ENCODE data around the gene FGF11.

DNA sequence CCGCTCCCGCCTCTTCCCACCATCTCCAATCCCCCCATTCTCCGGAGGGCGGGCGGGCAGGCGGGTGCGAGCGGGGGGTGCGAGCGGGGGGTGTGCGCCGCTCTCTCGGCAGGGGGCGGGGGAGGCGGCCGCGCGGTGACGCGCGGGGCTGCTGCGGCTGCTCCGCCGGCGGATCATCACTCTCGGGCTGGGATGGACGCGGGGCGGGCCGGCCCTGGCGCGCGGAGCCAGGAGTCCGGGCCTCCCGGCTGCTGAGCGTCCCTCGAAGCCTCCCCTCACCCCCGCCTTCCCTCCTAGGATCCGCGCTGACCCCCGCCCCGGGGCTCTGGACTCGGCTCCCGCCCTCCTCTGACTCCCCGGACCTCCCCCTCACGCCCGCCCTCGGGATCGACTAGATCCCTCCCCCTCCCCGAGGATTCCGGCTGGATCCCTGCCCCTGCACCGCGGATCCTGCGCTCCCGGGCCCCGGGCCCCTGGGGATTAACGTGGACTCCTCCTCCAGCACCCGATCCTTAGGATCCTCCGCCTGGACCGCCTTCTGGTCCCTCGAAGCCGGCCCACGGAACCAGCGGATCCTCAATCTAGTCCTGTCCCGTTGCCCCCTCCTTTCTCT lies 34.5 kb upstream of the FGF11 start:
- TF ChIP-seq, protein P1, sequence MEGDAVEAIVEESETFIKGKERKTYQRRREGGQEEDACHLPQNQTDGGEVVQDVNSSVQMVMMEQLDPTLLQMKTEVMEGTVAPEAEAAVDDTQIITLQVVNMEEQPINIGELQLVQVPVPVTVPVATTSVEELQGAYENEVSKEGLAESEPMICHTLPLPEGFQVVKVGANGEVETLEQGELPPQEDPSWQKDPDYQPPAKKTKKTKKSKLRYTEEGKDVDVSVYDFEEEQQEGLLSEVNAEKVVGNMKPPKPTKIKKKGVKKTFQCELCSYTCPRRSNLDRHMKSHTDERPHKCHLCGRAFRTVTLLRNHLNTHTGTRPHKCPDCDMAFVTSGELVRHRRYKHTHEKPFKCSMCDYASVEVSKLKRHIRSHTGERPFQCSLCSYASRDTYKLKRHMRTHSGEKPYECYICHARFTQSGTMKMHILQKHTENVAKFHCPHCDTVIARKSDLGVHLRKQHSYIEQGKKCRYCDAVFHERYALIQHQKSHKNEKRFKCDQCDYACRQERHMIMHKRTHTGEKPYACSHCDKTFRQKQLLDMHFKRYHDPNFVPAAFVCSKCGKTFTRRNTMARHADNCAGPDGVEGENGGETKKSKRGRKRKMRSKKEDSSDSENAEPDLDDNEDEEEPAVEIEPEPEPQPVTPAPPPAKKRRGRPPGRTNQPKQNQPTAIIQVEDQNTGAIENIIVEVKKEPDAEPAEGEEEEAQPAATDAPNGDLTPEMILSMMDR (conservative IDR thresholded peaks at IDR 0.05 in 1 of 2, IDR thresholded peaks at IDR 0.05 in 1 of 2; ENCODE audit: low read depth in 1 of 2, low read length in 2 of 2): no peak
- TF ChIP-seq EZH2 (IDR thresholded peaks at IDR 0.05; ENCODE audit: low read length, missing control alignments): no peak
